Right hindlimb (tissue), 1 donor: ENCODE data around the gene SRRM1.
A peak's percentile ranks its signal among the peaks of the same experiment; 100 is the strongest.
"Not testable (repeated sequence)": the region's sequence is repeated elsewhere in the genome, so short reads cannot be mapped to it uniquely, and the experiment has no call there.

Experiments used
- DNase-seq: peaks from one replicate; pipeline ENCODE4 v3.0.0-alpha.2; 2018

SRRM1 gene

GRCh38 chr1:24695202-24695974 is 52.3 kb downstream of the SRRM1 start:
- peak; percentile 24 for DNase-seq

DNA sequence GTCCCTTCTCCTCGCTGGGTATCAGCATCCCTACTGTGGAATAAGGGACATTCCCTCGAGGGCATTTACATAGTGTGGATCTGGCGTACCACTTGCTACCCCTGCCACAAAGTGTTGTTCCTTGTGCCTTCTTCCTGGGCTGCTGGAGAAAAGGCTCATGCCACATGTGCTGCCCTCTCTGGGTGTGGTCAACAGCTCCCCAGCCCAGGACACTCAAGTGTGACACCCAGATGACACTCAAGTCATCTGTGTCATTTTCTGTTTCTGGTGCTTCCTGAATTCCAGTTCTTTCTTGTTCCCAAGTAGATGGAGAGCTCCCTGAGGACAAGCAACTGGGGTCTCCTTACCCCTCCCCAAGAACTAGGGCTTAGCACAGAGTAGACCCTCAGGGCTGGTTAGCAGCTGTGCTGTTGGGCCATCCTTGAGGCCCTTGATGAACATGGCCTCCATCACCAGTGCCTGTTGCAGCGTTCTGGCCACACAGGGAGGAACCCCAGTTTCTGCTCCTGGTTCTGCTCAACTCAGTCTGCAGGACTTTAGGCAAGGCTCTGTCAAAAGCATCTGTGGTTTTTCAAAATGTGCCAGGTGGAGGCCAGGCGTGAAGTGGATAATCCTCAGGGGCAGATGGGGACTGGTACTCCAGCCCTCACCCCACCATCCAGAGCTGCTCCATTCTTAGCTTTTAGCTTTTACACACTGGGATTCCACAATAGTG is 53.1 kb downstream of the SRRM1 start:
- no peak for DNase-seq

- DNase-seq, result no peak
Measured at GRCh38 chr1:24696756-24697330, 53.7 kb downstream of the SRRM1 start.

DNA sequence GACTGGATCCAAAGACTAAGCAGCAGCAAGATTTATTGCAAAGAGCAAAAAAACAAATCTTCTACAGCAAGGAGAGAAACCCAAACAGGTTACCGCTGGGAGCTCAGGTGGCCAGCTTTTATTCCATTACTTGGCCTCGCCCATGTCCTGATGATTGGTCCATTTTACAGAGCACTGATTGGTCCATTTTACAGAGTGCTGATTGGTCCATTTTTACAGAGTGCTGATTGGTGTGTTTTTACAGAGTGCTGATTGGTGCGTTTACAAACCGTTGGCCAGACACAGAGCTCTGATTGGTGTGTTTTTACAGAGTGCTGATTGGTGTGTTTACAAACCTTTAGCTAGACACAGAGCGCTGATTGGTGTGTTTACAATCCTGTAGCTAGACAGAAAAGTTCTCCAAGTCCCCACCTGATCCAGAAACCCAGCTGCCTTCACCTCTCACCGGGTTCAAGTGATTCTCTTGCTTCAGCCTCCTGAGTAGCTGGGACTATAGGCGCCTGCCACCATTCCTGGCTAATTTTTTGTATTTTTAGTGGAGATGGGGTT is 54.4 kb downstream of the SRRM1 start:
- not testable (repeated sequence) for DNase-seq

- DNase-seq, result not testable (repeated sequence)
Measured at GRCh38 chr1:24698326-24698725, 55.2 kb downstream of the SRRM1 start.

DNA sequence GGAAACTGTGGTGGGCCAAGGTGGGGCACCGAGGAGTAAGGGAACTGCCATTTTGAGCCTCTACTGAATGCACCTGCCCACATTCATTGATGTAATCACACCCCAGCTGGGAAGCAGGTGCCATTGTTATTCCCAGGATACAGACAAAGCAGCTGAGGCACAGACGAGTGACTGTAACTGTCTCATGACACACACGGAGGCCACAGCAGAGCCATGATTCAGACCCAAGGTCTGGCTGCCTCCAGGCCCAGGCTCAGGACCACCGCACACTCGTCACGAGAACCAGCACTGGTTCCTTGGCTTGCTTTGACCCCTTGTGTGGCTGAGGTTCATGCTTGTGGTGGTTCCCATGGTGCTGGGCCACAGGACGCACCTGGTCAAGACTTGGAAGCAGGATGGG is 56.5 kb downstream of the SRRM1 start:
- no peak for DNase-seq

- DNase-seq, result peak; percentile 89
Measured at GRCh38 chr1:24702511-24703293, 59.6 kb downstream of the SRRM1 start.

DNA sequence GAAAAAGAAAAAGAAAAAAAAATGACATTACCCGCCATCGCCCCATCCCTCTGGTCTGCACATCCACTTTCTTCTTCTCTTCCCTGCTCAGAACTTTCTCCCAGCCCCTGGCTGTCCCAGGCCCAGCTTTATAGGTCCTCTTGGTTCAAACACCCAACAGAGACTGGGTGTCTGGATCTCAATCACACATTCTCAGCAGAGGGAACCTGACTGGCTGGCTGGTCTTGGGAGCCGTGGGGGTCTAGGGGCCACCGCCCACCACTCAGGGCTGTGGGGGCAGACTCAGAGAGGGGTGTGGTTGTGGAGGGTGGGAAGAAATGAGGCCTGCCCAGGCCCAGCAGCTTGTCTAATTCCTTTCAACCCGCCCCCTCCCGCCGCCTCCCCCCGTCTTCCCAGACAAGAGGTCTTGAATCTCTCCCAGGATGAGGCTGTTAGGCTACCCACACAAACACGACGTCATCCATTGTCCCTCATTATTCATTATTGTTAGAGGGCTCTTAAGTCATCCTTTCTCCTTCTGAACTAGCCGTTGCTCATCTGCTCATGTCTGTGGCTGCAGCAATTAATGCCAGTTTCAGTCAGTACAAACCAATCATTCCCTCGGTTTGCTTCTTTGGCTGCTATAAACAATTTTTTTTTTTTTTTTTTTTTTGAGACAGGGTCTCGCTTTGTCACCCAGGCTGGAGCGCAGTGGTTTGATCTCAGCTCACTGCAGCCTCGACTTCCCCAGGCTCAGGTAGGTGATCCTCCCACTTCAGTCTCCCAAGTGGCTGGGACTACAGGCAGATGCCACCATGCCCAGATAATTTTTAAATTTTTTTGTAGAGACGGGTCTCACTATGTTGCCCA is 61.5 kb downstream of the SRRM1 start:
- DNase-seq, result peak; percentile 28

DNA sequence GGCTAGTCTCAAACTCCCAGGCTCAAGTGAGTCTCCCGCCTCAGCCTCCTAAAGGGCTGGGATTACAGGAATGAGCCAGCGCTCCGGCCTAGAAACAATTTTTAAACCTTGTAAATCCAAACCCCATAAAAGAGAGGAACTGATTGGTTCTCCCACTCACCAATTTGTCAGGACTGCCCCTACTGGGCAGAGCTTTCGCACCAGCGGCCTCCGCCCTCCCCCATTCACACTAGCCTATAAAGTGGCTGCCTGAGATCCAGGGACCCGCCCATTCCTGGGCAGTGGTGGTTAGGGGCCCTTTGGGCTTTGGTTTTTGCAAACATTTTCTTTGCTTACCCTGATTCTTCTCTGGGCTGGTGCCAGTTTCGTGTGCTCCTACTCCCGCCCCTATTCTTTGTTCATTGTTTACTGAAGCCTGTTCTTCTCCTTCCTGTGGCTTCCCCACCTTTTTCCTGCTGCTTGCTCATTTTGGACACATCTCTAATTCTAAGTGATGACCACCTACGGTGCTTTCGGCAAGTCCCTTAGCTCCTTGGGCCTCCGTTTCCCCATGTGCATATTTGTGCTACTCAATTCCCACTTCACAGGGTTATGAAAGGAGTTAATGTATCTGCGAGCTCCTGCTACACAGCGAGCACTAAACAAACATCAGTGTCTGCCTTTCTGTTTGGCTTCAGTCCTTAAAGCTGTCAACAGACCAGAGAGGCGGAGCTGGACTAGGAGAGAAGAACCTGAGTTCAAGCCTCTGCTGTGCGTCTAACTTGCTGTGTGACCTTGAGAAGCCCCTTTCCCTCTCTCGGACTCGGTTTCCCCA is 62.4 kb downstream of the SRRM1 start:
- DNase-seq, result peak; percentile 91

- not testable (repeated sequence) for DNase-seq
Measured at GRCh38 chr1:24706074-24706389, 62.9 kb downstream of the SRRM1 start.

- DNase-seq, result no peak
Measured at GRCh38 chr1:24707687-24708086, 64.6 kb downstream of the SRRM1 start.

DNA sequence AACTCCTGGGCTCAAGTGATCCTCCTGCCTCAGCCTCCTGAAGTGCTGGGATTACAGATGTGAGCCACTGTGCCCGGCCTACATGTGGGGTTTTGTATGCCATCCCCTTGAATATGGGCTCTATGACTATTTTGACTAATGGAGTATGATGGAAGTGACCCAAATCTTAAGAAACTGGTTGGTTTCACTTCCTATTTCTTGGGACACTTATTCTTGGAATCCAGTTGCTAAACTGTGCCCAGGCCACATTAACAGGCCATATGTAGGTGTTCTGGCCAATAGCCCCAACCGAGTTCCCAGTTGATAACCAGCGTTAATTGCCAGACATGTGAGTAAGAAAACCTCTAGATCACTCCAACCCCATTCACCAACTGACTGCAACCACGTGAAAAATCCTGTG is 65.8 kb downstream of the SRRM1 start:
- no peak for DNase-seq

DNA sequence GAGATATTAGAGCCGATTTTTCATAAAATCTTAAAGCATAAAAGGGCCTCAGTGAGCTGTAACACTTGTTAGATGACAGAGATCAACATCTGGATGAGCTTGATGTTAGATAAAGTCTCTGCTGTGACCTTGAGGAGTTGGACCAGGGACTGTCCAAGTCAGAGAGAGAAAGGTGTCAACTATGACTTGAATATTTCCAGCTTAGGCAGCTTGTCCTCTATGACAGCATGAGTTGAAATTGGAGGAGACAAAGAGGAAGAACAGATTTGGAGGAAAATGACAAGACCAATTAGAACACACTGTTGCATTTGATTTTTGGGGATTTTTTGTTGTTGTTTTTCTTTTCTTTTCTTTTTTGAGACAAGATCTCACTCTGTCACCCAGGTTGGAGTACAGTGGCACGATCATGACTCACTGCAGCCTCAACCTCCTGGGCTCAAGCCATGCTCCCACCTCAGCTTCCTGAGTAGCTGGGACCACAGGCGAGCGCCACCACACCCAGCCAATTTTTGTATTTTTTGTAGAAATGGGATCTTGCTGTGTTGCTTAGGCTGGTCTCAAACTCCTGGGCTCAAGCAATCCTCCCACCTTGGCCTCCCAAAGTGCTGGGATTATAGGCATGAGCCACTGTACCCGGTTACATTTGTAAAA is 66.8 kb downstream of the SRRM1 start:
- no peak for DNase-seq

- DNase-seq, result no peak
Measured at GRCh38 chr1:24711329-24711728, 68.2 kb downstream of the SRRM1 start.

DNA sequence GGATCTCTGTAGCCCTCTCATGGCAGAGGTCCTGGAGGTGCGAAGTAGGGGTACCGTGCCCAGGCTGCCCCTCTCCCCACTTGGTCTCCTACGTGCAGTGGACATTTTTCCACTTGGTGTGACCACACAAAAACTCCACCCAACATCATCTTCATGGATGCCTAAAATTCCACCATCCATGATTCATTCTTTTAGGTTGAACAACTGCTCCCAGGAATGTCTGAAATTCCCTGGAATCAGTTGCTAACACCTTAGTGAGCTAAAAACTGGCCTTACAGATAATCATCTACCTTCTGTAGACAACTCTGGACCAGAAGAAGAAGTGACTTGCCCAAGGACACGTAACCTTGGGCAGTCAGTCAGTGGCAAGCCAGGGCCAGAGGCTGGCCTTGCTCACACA is 70.1 kb downstream of the SRRM1 start:
- DNase-seq, result no peak

DNA sequence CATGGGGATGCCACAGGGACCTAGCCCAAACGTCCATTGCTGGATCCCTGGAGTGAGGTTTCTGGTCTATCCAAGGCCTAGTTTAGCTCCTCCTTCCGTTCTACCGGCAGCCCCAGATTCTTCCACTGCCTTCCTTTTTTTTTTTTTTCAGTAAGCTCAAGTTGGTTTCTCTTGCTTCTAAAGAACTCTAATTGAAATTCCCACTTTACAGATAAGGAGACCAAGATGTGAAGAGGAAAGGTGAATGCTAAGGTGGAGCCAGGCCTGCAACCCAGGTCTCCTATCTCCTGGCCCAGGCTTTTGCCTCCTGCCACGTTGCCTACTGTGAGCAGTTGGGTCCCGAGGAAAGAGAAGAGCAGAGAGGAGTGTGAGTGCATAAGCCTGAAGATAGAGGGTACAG is 70.6 kb downstream of the SRRM1 start:
- DNase-seq, result no peak

- no peak for DNase-seq
Measured at GRCh38 chr1:24714859-24715520, 71.9 kb downstream of the SRRM1 start.

DNA sequence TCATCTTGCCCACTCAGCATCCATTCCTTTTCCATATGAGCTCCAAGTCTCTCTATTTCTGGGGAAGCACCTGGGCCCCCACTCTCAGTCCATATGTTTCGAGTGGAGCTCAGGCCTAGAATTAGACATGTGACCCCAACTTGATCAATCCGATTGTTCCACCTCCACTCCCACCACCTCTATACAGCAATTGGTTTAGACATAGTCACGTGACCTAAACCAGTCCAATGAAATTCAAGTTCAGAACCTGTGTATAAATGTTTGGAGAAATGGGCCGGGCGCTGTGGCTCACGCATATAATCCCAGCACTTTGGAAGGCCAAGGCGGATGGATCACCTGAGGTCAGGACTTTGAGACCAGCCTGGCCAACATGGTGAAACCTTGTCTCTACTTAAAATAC is 72.6 kb downstream of the SRRM1 start:
- DNase-seq, result no peak

DNA sequence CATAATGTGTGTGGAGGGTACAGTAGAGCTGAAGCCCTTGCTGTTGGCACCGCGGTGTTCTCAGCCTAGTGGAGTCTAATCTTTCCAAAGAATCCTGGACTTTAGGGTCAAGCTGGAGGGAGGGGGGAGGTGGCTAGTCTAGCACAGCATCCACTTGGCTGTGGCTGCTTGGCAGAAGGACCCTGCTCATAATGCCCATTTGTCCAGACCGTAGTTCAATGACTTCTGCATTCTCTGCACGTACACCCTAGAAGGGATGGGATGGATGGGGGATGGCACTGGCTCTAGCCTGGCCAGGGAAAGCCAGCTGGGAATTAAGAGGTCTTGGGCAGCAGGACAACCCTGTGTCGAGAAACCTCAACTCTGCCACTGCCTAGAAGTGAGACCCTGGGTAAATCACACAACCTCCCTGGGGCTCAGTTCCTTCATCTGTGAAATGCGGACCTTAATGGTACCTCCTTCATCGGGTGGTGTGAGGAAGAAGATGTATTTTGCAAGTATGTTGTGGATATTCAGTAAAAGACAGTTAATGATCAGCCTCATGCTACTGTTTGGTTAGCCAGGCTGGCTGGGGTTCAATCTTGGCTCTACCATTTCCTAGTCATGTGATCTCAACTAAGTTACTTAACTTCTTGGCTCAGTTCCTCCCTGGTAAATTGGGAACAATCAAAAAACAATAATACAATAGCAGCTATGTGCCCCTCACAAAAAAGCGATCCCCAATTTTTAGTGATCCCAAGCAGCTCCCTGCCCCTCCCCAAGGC is 75.0 kb downstream of the SRRM1 start:
- DNase-seq, result no peak
